HEK293T (cell line): ENCODE results near the gene LRP2.

Source experiments
- FOXM1 ChIP-seq: fragments of 450-650 bp; IDR thresholded peaks from 2 replicates; pipeline ENCODE4 v1.6.1; 2017; ENCODE audit warnings: mild to moderate bottlenecking, borderline replicate concordance
- NFRKB ChIP-seq: fragments of 450-650 bp; IDR thresholded peaks from 2 replicates; pipeline ENCODE4 v1.6.1; 2016; ENCODE audit warnings: mild to moderate bottlenecking, moderate library complexity
- TF ChIP-seq, protein P1 (sequence below): fragments of 450-650 bp; IDR thresholded peaks from 2 replicates; pipeline ENCODE4 v1.6.1; 2016

DNA sequence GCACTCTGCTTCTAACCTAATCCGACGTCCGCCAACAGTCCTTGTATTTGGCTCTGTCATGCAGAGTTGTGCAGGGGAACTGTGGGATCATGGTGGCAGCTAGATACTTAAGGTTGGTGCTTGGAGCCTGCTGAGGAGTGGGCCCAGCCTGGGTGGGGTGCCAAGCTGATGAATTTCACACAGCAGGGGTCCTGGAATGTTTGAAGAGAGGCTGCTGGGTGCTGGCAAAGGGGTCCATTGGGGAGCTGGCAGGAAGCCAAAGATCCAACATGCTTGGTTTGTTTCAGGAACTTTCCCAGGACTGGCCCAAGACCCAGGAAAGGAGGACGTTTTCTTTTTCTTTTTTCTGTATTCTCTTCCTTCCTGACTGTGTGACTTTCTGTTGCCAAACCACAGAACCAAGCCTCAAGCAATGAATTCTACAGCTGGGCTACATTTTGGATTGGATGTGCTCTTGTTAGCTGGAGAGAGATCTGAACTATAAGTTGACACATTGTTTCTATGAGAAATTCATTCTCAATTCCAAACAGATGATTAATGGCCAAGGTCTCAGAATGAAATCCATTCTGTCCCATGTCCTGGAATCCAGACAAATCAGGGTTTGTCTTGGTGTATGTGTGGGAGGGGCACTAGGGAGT is 243.1 kb downstream of the LRP2 start:
- TF ChIP-seq NFRKB: no peak
- TF ChIP-seq, protein P1, sequence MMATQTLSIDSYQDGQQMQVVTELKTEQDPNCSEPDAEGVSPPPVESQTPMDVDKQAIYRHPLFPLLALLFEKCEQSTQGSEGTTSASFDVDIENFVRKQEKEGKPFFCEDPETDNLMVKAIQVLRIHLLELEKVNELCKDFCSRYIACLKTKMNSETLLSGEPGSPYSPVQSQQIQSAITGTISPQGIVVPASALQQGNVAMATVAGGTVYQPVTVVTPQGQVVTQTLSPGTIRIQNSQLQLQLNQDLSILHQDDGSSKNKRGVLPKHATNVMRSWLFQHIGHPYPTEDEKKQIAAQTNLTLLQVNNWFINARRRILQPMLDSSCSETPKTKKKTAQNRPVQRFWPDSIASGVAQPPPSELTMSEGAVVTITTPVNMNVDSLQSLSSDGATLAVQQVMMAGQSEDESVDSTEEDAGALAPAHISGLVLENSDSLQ: no peak
- TF ChIP-seq FOXM1: no peak
